Effector CD4-positive, alpha-beta T cell (primary cell): ENCODE data around the gene PCDHGB4. TPM values are rescaled to one million over a fixed set of nuclear protein-coding genes. Genes with fewer than 3 reads are reported as not detected.
"Not testable (repeated sequence)": the region's sequence is repeated elsewhere in the genome, so short reads cannot be mapped to it uniquely, and the experiment has no call there.

Experiments
- DNase-seq: peaks from one replicate; pipeline ENCODE4 v3.0.0-alpha.2; 2020
- total RNA-seq: gene quantifications from one replicate; lab custom pipeline; 2026; lab: John Stamatoyannopoulos, UW

The PCDHGB4 gene
- not detected for total RNA-seq

DNA sequence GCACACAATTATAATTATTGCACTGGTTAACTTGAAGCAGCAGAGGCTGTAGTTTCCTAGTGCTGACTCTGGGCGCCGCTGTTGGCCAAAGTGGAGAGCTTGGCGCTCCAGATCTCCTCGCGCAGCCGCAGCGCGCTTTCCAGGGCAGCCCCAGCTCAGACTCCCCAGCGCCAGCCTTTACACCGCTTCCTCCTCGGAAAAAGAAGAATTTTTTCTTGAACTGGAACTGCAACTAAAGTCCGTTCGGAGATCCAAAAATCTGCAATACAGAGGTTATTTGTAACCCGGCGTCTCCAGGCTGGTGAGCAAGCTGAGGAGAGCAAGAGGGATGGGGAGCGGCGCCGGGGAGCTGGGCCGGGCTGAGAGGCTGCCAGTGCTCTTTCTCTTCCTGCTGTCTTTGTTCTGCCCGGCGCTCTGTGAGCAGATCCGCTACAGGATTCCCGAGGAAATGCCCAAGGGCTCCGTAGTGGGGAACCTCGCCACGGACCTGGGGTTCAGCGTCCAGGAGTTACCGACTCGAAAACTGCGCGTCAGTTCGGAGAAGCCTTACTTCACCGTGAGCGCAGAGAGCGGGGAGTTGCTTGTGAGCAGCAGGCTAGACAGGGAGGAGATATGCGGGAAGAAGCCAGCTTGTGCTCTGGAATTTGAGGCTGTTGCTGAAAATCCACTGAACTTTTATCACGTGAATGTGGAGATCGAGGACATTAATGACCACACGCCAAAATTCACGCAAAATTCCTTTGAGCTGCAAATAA, at the start of gene PCDHGB4:
Gene PCDHGB4 (plus strand): TSS at position 142 of the 755 bp plus-strand sequence. CDS start 187 bp downstream, at position 329.
- DNase-seq = not testable (repeated sequence)

DNA sequence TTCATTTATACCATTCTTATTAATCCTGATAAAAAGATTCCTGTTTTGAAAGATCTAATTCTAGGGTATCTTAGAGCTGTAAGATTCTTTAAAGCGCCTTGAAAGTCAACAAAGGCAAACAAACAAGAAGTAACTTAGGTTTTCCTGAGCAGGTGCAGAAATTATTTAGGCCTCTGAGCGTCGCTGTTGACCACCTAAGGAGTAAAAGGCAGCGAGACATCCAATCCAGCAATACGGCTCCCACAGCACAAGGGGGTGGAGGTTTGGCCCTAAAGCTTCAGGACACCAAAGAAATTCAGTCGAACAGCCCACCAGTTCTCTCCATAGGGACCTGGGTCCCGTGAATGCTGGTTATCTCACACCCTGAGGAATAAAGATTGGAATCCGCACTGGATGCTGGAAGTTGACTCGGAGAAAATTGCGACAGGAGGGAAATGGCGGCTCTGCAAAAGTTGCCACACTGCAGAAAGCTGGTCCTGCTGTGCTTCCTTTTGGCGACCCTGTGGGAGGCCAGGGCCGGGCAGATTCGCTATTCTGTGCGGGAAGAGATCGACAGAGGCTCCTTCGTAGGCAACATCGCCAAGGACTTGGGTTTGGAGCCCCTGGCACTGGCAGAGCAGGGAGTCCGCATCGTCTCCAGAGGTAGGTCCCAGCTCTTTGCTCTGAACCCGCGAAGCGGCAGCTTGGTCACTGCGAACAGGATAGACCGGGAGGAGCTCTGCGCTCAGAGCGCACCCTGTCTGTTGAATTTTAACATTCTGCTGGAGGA, 48.8 kb upstream of the PCDHGB4 start, which contains the start of gene PCDHGA2:
Gene PCDHGA2 (plus strand): TSS at position 223 of the 769 bp plus-strand sequence.
- no peak for DNase-seq

DNA sequence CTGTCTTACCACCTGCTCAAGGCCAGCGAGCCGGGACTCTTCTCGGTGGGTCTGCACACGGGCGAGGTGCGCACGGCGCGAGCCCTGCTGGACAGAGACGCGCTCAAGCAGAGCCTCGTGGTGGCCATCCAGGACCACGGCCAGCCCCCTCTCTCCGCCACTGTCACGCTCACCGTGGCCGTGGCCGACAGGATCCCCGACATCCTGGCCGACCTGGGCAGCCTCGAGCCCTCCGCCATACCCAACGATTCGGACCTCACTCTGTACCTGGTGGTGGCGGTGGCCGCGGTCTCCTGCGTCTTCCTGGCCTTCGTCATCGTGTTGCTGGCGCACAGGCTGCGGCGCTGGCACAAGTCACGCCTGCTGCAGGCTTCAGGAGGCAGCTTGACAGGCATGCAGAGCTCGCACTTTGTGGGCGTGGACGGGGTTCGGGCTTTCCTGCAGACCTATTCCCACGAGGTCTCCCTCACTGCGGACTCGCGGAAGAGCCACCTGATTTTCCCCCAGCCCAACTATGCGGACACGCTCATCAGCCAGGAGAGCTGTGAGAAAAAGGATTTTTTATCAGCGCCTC, 46.6 kb upstream of the PCDHGB4 start:
- DNase-seq = not testable (repeated sequence)

DNA sequence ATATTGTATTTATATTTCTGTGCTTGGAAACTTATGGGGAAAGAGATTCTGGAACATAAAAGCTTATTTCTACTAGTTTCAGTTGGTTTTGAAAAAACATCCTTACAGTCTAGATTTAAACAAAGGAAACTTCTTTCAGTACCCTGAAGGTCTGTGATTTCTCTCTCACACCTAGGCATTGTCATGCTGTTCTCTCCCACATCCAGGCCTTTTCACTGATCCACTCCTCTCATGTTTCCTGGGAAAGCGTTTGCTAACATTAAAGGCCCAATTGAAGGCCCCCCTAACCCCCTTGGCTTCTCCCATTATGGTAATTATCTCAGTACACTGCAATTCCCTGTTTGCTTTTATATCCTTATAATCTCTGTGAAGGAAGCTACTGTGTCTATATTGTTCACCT, 44.7 kb upstream of the PCDHGB4 start:
- DNase-seq = no peak

DNA sequence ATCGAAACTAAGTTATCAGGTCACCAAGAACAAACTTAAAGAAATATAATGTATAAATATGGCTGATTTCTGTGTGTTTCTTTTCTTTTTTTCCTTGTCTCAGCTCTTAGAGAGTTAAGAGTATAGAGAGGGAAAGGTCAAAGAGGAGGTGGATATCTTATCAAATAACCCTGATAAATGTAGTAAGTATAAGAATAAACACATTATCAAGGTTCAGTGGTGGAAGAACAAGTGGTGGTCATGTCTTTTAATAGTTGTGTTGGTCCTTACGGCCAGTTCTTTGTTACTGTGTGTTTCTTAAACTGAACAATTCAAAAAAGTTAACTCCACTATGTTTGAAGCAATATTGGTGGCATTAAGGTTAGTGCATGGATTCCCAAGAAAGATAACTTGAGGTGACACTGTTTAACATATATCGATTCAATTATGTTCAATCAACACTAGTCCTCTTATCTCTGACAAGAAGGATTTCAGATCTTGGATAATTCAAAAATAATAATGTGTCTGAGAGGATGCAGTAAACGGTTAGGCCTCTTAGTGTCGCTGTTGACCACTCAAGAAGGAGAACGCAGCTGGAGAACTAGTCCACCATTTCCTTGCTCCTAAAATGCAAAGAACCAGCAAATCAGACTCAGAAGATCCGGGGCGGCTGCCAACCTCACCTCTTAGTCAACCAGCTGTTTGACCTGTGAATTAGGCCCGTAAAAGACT, 44.1 kb upstream of the PCDHGB4 start, which contains the start of gene PCDHGA3:
Gene PCDHGA3 (plus strand): TSS at position 588 of the 711 bp plus-strand sequence. CDS start 205 bp downstream, outside the sequence.
- no peak for DNase-seq

DNA sequence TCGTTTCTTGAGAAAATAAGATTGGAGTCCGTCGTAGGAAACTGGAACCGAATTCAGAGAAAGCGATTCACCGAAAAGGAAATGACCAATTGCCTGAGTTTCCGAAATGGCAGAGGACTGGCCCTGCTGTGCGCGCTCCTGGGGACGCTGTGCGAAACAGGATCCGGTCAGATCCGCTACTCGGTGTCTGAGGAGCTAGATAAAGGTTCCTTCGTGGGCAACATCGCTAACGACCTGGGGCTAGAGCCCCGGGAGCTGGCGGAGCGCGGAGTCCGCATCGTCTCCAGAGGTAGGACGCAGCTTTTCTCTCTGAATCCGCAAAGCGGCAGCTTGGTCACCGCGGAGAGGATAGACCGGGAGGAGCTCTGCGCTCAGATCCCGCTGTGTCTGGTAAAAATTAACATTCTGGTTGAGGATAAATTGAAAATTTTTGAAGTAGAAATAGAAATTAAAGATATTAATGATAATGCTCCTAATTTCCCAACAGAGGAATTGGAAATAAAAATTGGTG, 43.5 kb upstream of the PCDHGB4 start:
- no peak for DNase-seq

DNA sequence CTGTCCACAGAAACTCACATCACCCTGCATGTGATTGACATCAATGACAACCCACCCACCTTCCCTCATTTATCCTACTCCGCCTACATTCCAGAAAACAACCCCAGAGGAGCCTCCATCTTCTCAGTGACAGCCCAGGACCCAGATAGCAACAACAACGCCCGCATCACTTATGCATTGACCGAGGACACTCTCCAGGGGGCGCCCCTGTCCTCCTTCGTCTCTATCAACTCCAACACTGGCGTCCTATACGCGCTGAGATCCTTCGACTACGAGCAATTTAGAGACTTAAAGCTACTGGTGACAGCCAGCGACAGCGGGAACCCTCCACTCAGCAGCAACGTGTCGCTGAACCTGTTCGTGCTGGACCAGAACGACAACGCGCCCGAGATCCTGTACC, 42.2 kb upstream of the PCDHGB4 start:
- DNase-seq = no peak

DNA sequence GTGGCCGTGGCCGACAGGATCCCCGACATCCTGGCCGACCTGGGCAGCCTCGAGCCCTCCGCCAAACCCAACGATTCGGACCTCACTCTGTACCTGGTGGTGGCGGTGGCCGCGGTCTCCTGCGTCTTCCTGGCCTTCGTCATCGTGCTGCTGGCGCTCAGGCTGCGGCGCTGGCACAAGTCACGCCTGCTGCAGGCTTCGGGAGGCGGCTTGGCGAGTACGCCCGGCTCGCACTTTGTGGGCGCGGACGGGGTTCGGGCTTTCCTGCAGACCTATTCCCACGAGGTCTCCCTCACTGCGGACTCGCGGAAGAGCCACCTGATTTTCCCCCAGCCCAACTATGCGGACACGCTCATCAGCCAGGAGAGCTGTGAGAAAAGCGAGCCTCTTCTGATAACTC, 41.5 kb upstream of the PCDHGB4 start:
- not testable (repeated sequence) for DNase-seq

DNA sequence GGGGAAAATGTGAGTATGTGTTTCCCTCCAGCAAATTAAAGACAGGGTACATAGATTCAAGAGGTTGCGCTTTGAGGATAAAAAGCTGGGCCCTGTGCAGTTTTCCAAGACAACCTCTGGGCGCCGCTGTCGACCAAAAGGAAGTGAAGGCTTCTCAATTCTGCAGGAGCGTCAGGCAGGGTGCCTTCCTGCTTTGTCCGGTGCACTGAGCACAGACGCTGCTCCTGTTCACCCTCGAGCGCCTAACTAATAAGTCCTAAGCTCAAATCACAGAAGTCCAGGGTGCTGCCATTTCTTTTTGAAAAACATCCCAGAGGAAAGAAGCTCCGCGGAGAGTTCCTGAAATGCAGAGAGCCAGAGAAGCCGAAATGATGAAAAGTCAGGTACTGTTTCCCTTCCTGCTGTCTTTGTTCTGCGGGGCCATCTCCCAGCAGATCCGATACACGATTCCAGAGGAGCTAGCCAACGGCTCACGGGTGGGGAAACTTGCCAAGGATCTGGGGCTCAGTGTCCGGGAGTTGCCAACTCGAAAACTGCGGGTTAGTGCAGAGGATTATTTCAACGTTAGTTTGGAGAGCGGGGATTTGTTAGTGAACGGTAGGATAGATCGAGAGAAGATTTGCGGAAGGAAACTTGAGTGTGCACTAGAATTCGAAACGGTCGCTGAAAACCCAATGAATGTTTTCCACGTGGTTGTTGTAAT, 37.4 kb upstream of the PCDHGB4 start, which contains the start of gene PCDHGB1:
Gene PCDHGB1 (plus strand): TSS at position 183 of the 703 bp plus-strand sequence. CDS start 162 bp downstream, at position 345.
- peak; percentile 16 for DNase-seq

DNA sequence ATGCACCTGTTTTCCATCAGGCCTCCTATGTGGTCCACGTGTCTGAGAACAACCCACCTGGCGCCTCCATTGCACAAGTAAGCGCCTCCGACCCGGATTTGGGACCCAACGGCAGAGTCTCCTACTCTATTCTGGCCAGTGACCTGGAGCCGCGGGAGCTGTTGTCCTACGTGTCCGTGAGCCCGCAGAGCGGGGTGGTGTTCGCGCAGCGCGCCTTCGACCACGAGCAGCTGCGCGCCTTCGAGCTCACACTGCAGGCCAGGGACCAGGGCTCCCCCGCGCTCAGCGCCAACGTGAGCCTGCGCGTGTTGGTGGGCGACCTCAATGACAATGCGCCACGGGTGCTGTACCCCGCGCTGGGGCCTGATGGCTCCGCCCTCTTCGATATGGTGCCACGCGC, 35.9 kb upstream of the PCDHGB4 start:
- DNase-seq = no peak

DNA sequence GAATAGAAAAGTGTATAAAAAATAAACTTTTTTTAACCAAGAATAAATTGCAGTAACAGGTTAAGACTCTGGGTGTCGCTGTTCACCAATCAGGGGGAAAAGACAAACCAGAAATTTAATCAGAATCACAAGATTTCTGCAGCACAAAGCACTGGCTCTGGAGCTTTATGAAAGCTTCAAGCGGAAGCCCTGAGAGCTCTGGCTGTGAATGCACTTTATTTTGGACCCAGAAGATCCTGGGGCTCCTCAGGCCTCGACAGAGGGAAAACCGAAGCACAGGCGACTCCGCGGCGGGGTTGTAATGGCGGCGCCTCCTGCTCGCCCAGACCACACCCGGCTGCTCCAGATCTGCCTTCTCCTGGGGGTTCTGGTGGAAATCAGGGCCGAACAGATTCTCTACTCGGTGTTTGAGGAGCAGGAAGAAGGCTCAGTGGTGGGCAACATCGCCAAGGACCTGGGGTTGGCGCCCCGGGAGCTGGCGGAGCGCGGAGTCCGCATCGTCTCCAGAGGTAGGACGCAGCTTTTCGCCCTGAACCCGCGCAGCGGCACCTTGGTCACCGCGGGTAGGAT, 32.5 kb upstream of the PCDHGB4 start, which contains the start of gene PCDHGA4:
Gene PCDHGA4 (plus strand): TSS at position 122 of the 570 bp plus-strand sequence. CDS start 87 bp downstream, at position 209.
- DNase-seq = no peak

DNA sequence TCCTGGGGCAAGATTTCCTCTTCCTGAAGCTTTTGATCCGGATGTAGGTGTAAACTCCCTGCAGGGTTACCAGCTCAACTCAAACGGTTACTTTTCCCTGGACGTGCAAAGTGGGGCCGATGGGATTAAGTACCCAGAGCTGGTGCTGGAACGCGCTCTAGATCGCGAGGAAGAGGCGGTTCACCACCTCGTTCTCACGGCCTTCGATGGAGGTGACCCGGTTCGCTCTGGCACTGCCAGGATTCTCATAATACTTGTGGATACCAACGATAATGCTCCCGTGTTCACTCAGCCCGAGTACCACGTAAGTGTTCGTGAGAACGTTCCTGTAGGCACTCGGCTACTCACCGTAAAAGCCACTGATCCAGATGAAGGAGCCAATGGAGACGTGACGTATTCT, 31.9 kb upstream of the PCDHGB4 start:
- no peak for DNase-seq

DNA sequence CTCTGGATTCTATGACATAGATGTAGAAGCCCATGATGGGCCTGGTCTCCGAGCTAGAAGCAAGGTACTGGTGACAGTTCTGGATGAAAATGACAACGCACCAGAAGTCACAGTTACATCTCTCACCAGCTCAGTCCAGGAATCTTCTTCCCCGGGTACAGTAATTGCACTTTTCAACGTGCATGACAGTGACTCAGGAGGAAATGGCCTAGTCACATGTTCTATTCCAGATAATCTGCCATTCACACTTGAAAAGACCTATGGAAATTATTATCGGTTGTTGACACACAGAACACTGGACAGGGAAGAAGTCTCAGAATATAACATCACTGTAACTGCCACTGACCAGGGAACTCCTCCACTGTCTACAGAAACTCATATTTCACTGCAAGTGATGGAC, 31.4 kb upstream of the PCDHGB4 start:
- DNase-seq = no peak

DNA sequence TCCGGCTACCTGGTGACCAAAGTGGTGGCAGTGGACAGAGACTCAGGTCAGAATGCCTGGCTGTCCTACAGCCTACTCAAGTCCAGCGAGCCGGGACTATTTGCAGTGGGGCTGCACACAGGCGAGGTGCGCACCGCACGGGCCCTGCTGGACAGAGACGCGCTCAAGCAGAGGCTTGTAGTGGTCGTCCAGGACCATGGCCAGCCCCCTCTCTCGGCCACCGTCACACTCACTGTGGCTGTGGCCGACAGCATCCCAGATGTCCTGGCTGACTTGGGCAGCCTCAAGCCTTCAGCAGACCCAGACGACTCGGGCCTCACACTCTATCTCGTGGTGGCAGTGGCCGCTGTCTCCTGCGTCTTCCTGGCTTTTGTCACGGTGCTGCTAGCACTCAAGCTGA, 30.5 kb upstream of the PCDHGB4 start:
- DNase-seq = no peak

DNA sequence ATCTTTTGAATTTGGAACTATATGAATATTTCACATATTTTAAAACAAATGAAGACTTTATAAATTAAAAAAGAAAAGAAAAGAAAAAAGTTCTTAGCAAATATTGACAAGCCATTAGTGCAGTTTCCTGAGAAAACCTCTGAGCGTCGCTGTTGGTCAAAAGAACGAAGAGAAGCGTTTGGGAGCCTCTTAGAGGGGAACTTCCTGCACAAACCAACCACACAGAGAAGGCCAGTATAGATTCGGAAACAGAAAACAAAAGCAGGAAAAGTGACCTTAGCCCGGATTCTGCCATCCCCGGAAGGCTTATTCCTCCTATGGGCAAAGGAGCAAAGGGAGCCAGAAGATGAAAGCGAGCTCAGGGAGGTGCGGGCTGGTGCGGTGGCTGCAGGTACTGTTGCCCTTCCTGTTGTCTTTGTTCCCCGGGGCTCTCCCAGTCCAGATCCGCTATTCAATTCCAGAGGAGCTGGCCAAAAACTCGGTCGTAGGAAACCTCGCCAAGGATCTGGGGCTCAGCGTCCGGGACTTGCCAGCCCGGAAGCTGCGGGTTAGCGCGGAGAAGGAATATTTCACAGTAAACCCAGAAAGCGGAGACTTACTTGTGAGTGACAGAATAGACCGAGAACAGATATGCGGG, 27.6 kb upstream of the PCDHGB4 start, which contains the start of gene PCDHGB2:
Gene PCDHGB2 (plus strand): TSS at position 205 of the 637 bp plus-strand sequence. CDS start 142 bp downstream, at position 347.
- DNase-seq = no peak

DNA sequence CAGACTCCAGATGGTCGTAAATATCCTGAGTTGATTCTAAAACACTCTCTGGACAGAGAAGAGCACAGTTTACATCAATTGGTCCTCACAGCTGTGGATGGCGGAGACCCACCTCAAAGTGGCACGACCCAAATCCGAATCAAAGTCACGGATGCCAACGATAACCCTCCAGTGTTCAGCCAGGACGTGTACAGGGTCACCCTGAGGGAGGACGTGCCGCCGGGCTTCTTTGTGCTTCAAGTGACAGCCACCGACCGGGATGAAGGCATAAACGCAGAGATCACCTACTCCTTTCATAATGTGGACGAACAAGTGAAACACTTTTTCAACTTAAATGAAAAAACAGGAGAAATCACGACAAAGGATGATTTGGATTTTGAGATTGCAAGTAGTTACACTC, 26.8 kb upstream of the PCDHGB4 start:
- no peak for DNase-seq

DNA sequence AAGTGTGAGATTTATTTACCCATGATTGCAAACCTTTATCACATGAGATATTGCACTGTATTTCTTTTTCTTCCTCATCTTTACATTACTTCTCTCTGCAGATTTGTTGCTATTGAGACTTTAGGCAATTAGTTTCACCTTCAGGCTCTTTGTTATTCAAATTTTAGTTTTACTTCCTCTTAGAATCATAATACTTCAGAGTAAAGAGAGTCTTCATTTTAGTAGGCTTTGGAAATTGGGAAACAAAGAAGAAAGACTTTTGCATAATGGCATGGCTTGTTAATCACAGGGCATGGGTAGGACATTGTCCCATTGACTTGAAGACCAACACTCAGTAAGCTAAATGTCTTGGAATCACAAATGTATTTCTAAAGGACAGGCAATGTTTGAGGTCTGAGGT, 24.8 kb upstream of the PCDHGB4 start:
- DNase-seq = no peak

DNA sequence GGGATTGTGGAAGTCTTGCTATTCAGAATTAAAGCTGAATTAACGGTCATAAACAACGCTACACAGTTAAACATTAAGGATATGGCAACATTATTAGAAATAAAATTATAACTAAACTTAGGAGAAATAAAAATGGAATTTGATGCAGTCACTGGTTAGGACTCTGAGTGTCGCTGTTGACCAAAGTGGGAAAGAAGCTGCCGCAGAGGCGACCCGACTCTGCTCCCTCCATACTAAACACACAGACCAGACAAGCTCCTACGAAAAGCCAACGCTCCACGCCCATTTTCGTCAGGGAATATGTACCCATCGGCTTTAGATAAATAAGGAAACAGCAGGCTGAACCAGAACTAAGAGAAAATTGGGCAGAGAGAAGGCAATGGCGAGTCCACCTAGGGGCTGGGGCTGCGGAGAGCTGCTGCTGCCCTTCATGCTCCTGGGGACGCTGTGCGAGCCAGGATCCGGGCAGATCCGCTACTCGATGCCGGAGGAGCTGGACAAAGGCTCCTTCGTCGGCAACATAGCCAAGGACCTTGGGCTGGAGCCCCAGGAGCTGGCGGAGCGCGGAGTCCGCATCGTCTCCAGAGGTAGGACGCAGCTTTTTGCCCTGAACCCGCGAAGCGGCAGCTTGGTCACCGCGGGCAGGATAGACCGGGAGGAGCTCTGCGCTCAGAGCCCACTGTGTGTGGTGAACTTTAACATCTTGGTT, 23.4 kb upstream of the PCDHGB4 start, which contains the start of gene PCDHGA5:
Gene PCDHGA5 (plus strand): TSS at position 211 of the 709 bp plus-strand sequence. CDS start 169 bp downstream, at position 380.
- no peak for DNase-seq

DNA sequence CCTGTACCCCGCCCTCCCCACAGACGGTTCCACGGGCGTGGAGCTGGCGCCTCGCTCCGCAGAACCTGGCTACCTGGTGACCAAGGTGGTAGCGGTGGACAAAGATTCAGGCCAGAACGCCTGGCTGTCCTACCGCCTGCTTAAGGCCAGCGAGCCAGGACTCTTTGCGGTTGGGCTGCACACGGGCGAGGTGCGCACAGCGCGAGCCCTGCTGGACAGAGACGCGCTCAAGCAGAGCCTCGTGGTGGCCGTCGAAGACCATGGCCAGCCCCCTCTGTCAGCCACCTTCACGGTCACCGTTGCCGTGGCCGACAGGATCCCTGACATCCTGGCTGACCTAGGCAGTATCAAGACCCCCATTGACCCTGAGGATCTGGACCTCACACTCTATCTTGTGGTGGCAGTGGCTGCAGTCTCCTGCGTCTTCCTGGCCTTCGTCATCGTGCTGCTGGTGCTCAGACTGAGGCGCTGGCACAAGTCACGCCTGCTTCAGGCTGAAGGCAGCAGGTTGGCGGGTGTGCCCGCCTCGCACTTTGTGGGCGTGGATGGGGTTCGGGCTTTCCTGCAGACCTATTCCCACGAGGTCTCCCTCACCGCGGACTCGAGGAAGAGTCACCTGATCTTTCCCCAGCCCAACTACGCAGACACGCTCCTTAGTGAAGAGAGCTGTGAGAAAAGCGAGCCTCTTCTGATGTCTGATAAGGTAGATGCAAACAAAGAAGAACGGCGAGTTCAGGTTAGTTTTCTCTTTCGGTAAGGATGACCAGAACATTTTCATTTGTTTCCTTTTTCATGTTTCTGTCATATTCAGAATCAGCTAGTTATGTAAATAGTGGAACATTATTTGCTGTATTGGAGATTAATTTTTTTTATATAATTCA, 21.2 kb upstream of the PCDHGB4 start:
- DNase-seq = no peak
